Fibroblast of peridontal ligament (primary cell): ENCODE results near the gene RFPL3.
"Not testable (repeated sequence)": the region's sequence is repeated elsewhere in the genome, so short reads cannot be mapped to it uniquely, and the experiment has no call there.

Experiments
- DNase-seq: peaks from one replicate; pipeline ENCODE4 v3.0.0-alpha.2; 2010; ENCODE audit errors: extremely low read depth

The RFPL3 gene

GRCh38 chr22:32353840-32354239, 3.8 kb upstream of the RFPL3 start:
- DNase-seq = no peak

- peak; percentile 9 for DNase-seq
Observed at GRCh38 chr22:32354360-32355351, 3.0 kb upstream of the RFPL3 start.

- no peak for DNase-seq
Observed at GRCh38 chr22:32355760-32356159, 1.9 kb upstream of the RFPL3 start.

- not testable (repeated sequence) for DNase-seq
Observed at GRCh38 chr22:32360096-32360495, 2.4 kb downstream of the RFPL3 start.

- DNase-seq = no peak
Observed at GRCh38 chr22:32361257-32361656, 3.6 kb downstream of the RFPL3 start.

GRCh38 chr22:32364210-32364609, 6.5 kb downstream of the RFPL3 start:
- no peak for DNase-seq

GRCh38 chr22:32375678-32376450, 18.2 kb downstream of the RFPL3 start:
- no peak for DNase-seq

- DNase-seq = no peak
Observed at GRCh38 chr22:32376681-32377080, 19.0 kb downstream of the RFPL3 start.

- peak; percentile 5 for DNase-seq
Observed at GRCh38 chr22:32378707-32379272, 21.1 kb downstream of the RFPL3 start.

GRCh38 chr22:32380991-32381390, 23.3 kb downstream of the RFPL3 start:
- DNase-seq = no peak

- no peak for DNase-seq
Observed at GRCh38 chr22:32385681-32386080, 28.0 kb downstream of the RFPL3 start.

GRCh38 chr22:32389685-32390084, 32.0 kb downstream of the RFPL3 start:
- DNase-seq = peak; percentile 18

GRCh38 chr22:32395107-32395506, 37.4 kb downstream of the RFPL3 start:
- no peak for DNase-seq

- DNase-seq = no peak
Observed at GRCh38 chr22:32396255-32396654, 38.6 kb downstream of the RFPL3 start.

GRCh38 chr22:32396746-32397145, 39.1 kb downstream of the RFPL3 start:
- peak; percentile 11 for DNase-seq

GRCh38 chr22:32401486-32401885, 43.8 kb downstream of the RFPL3 start:
- no peak for DNase-seq

GRCh38 chr22:32404021-32404420, 46.4 kb downstream of the RFPL3 start:
- no peak for DNase-seq

GRCh38 chr22:32407312-32407711, 49.6 kb downstream of the RFPL3 start:
- DNase-seq = no peak

- DNase-seq = no peak
Observed at GRCh38 chr22:32407936-32408335, 50.3 kb downstream of the RFPL3 start.

- no peak for DNase-seq
Observed at GRCh38 chr22:32409977-32410376, 52.3 kb downstream of the RFPL3 start.

GRCh38 chr22:32410459-32410858, 52.8 kb downstream of the RFPL3 start:
- DNase-seq = no peak
